ENCODE measurements around the gene KIF26B.

KIF26B gene

DNA sequence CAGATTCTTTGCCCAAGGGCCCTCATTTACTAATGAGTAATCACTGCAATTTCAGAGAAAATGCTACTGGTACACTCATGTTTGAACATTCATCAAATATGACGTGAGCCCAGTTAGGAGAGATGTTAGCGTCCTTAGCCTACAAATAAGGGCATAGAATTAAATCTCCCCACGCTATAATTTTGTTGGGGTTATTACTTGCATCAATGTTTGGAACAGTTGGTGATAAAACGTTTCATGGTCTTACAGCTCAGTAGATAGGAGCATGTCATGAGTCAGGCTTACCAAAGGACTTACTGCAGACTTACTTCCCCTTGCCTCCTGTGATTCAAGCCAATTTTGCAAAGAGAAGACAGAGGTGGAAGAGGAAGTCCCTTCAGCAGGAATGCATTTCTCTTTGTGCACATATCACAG is 304.0 kb downstream of the KIF26B start:
- no peak overlapping the region for H3K4me3 ChIP-seq (ENCODE audit: control insufficient read depth, low read depth, low read length)
- TF ChIP-seq, protein P1, sequence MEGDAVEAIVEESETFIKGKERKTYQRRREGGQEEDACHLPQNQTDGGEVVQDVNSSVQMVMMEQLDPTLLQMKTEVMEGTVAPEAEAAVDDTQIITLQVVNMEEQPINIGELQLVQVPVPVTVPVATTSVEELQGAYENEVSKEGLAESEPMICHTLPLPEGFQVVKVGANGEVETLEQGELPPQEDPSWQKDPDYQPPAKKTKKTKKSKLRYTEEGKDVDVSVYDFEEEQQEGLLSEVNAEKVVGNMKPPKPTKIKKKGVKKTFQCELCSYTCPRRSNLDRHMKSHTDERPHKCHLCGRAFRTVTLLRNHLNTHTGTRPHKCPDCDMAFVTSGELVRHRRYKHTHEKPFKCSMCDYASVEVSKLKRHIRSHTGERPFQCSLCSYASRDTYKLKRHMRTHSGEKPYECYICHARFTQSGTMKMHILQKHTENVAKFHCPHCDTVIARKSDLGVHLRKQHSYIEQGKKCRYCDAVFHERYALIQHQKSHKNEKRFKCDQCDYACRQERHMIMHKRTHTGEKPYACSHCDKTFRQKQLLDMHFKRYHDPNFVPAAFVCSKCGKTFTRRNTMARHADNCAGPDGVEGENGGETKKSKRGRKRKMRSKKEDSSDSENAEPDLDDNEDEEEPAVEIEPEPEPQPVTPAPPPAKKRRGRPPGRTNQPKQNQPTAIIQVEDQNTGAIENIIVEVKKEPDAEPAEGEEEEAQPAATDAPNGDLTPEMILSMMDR (IDR thresholded peaks at IDR 0.05; ENCODE audit: control insufficient read depth, insufficient read depth, low read depth, low read length, missing control alignments) = no peak
- DNase-seq (ENCODE audit: low read depth) = peak; percentile 53

- TF ChIP-seq, protein P1 (IDR thresholded peaks at IDR 0.05; ENCODE audit: control insufficient read depth, insufficient read depth, low read depth, low read length, missing control alignments) = no peak
- no peak for DNase-seq (ENCODE audit: low read depth)
- H3K4me3 ChIP-seq (ENCODE audit: control insufficient read depth, low read depth, low read length) = no peak overlapping the region
These were observed 304.8 kb downstream of the KIF26B start for GRCh38 chr1:245459621-245460020.

- no peak for DNase-seq (ENCODE audit: low read depth)
- TF ChIP-seq, protein P1 (IDR thresholded peaks at IDR 0.05; ENCODE audit: control insufficient read depth, insufficient read depth, low read depth, low read length, missing control alignments) = no peak
- H3K4me3 ChIP-seq (ENCODE audit: control insufficient read depth, low read depth, low read length) = no peak overlapping the region
These were observed 306.9 kb downstream of the KIF26B start for GRCh38 chr1:245461681-245462080.

GRCh38 chr1:245462161-245462560 is 307.4 kb downstream of the KIF26B start:
- no peak for DNase-seq (ENCODE audit: low read depth)
- no peak overlapping the region for H3K4me3 ChIP-seq (ENCODE audit: control insufficient read depth, low read depth, low read length)
- TF ChIP-seq, protein P1 (IDR thresholded peaks at IDR 0.05; ENCODE audit: control insufficient read depth, insufficient read depth, low read depth, low read length, missing control alignments) = no peak

DNA sequence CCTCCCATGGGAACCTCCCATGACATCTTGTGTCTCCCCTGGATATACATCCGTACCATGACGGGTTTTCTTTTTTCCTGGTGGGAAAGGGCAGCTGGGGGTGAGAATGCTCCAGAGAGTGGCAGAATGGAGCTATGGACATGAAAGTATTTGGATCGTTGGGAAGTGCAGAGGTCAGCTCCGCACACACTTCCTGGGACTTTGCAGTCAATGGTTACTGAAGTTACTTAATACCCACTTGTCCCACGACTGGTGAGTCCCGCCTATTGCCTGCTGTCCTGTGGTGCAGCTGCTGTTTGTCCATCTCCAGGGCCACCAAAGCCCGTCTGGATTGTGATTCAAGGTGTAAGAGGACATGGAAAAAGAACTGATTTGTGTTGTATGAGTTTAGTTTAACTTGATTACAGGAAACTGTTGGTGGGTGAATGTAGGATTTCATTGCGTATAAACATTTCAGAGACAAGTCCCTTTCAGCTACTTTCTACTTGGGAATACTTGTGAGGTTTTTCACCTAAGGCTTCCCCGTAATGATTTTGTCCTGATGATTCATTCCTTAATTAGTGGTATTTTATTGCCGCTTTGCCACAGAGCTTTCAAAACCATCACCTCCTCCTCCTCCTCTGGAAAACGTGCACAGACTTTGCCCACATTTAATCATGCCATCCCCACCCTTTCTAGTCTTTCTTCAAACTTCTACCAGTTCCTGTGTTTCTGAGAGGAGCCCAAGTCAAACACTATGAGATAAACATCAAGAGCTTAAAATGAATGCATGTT is 308.8 kb downstream of the KIF26B start:
- H3K4me3 ChIP-seq (ENCODE audit: control insufficient read depth, low read depth, low read length) = no peak overlapping the region
- DNase-seq (ENCODE audit: low read depth) = no peak
- TF ChIP-seq, protein P1 (IDR thresholded peaks at IDR 0.05; ENCODE audit: control insufficient read depth, insufficient read depth, low read depth, low read length, missing control alignments) = no peak

GRCh38 chr1:245464290-245464689 is 309.5 kb downstream of the KIF26B start:
- DNase-seq (ENCODE audit: low read depth) = no peak
- H3K4me3 ChIP-seq (ENCODE audit: control insufficient read depth, low read depth, low read length) = no peak overlapping the region
- TF ChIP-seq, protein P1 (IDR thresholded peaks at IDR 0.05; ENCODE audit: control insufficient read depth, insufficient read depth, low read depth, low read length, missing control alignments) = no peak

All from AG09309 (cell line).